ENCODE measurements around the gene ACTL6B. TPM values are rescaled to one million over a fixed set of nuclear protein-coding genes. Genes with fewer than 3 reads are reported as not detected.
A peak's percentile ranks its signal among the peaks of the same experiment; 100 is the strongest.

Gene ACTL6B
- total and polyA plus RNA-seq, 2 of the 13 experiments (the other 11 are each of a cell fraction or from before 2014, with no cell fraction given) = not detected

GRCh38 chr7:100694098-100694745 lies 38.0 kb upstream of the ACTL6B start, which contains the start of gene GIGYF1 (continued):
- TF ChIP-seq MXD3 (CRISPR knock-in tag; IDR thresholded peaks at IDR 0.05) (peak; percentile 31; the same call in 1 of the 2 replicates), FOSL2 (CRISPR knock-in tag; IDR thresholded peaks at IDR 0.05) (no peak), ZNF761 (CRISPR knock-in tag; conservative IDR thresholded peaks at IDR 0.05) (no peak), TARDBP (CRISPR knock-in tag; IDR thresholded peaks at IDR 0.05) (no peak), NFRKB (IDR thresholded peaks at IDR 0.05) (no peak), KLF6 (CRISPR knock-in tag; IDR thresholded peaks at IDR 0.05) (no peak), ZNF446 (CRISPR knock-in tag; IDR thresholded peaks at IDR 0.05) (no peak), KLF12 (CRISPR knock-in tag; IDR thresholded peaks at IDR 0.05; ENCODE audit: borderline replicate concordance) (no peak), TFDP1 (CRISPR knock-in tag; IDR thresholded peaks at IDR 0.05; ENCODE audit: borderline replicate concordance) (peak; percentile 89; the same call in 1 of the 2 replicates), ZNF430 (CRISPR knock-in tag; IDR thresholded peaks at IDR 0.05) (no peak; the same call in 1 of the 2 replicates), REL (CRISPR knock-in tag; conservative IDR thresholded peaks at IDR 0.05) (no peak), TGIF2 (CRISPR knock-in tag; IDR thresholded peaks at IDR 0.05) (no peak), ZNF564 (CRISPR knock-in tag; IDR thresholded peaks at IDR 0.05) (no peak), ESRRA (CRISPR knock-in tag; IDR thresholded peaks at IDR 0.05; ENCODE audit: low read depth) (0 out of 2 replicates have a peak, but pooled peaks have one; percentile 37), SMC3 (IDR thresholded peaks at IDR 0.05; ENCODE audit: low read length) (no peak), ZNF354B (CRISPR knock-in tag; IDR thresholded peaks at IDR 0.05) (no peak), EZH2 (conservative IDR thresholded peaks at IDR 0.05; ENCODE audit: low read depth, low read length) (no peak), ZNF615 (CRISPR knock-in tag; IDR thresholded peaks at IDR 0.05; ENCODE audit: borderline replicate concordance) (0 out of 2 replicates have a peak, but pooled peaks have one; percentile 67), SAP130 (CRISPR knock-in tag; IDR thresholded peaks at IDR 0.05; ENCODE audit: low read depth) (peak; percentile 32; the same call in 1 of the 2 replicates), ZNF33B (CRISPR knock-in tag; IDR thresholded peaks at IDR 0.05) (no peak), ZNF432 (CRISPR knock-in tag; IDR thresholded peaks at IDR 0.05; ENCODE audit: borderline replicate concordance) (no peak), HBP1 (CRISPR knock-in tag; IDR thresholded peaks at IDR 0.05; ENCODE audit: low read depth) (no peak), THAP11 (CRISPR knock-in tag; IDR thresholded peaks at IDR 0.05) (no peak), ZBTB44 (CRISPR knock-in tag; IDR thresholded peaks at IDR 0.05) (no peak), RAD51 (IDR thresholded peaks at IDR 0.05; ENCODE audit: borderline replicate concordance) (peak; percentile 72; the same call in 1 of the 2 replicates), ZNF143 (CRISPR knock-in tag; IDR thresholded peaks at IDR 0.05) (no peak), ZBTB2 (CRISPR knock-in tag; IDR thresholded peaks at IDR 0.05; ENCODE audit: low read depth) (peak; percentile 83; the same call in 1 of the 2 replicates)
